Umbilical cord (tissue), 2 donors: ENCODE data around the gene SREBF1. TPM values are rescaled to one million over a fixed set of nuclear protein-coding genes. Genes with fewer than 3 reads are reported as not detected.

Experiments
- DNase-seq: peaks from one replicate; pipeline ENCODE4 v3.0.0-alpha.2; 2015; ENCODE audit warnings: low spot score
- total RNA-seq: library from RNA; depleted of rRNA; stranded (reverse); fragments of >200 nt; gene quantifications from one replicate; pipeline ENCODE4 v1.2.3, GENCODE V29; 2014; ENCODE audit warnings: low replicate concordance; ENCODE audit not compliant: insufficient read depth

Gene SREBF1
- total RNA-seq, 1 donor from 2014 or later: 62.6 TPM

DNA sequence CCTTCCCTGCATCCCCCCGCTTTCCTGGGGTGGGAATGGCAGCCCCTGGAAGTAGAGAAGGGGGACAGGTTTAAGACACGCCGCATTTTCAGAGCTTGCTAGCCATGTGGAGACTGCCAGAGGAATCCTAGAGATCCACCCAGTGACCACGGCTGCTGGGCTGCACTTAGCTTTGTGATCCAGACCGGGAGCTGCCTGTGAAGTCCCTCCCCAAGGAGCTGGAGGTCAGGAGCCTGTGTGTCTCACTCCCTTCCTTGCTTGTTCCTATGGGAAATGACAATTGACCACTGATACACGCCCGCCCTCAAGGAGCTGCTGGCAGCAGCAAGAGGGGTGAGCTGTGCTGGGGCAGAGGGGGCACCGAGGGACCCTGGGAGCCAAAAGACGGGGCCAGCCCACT lies 73.7 kb downstream of the SREBF1 start:
- DNase-seq: no peak

DNA sequence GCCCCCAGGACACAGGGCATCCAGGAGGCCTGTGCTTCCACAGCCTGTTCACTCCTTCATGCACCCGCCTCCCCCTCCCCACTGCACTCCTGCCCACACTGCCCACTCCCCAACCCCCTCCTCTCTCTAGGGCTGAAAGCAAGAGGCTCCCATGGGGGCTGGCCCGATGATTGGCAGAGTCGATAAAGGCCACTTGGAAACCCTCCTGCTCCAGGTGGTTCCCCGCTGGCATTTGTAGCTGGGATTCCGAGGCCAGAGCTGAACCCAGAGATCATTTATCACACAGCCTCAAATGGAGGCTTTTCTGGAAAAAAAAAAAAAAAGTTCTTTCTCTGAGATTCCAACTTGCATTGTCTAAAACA lies 74.1 kb downstream of the SREBF1 start:
- no peak for DNase-seq

Other genes with a start within 250 kb of the SREBF1 start
- 23.4 TPM for gene PEMT, start 245.3 kb downstream of the SREBF1 start, total RNA-seq
- gene RAI1, start 155.5 kb downstream of the SREBF1 start, total RNA-seq: 6.3 TPM
- gene TOM1L2, start 135.4 kb upstream of the SREBF1 start, total RNA-seq: 35.2 TPM
- gene DRC3, start 135.9 kb upstream of the SREBF1 start, total RNA-seq: 5.1 TPM
- gene ATPAF2, start 202.2 kb upstream of the SREBF1 start, total RNA-seq: 16.6 TPM
- gene GID4, start 202.4 kb upstream of the SREBF1 start, total RNA-seq: 5.5 TPM